Inflammatory macrophage treated with lipopolysaccharide for 4 hours (primary cell): ENCODE measurements around the gene PSMA3.

Experiments used
- DNase-seq: peaks from one replicate; pipeline ENCODE4 v3.0.0-alpha.2; 2020

The PSMA3 gene

GRCh38 chr14:58272588-58273372, 28.1 kb downstream of the PSMA3 start:
- no peak for DNase-seq

- no peak for DNase-seq
Observed at GRCh38 chr14:58274881-58275280, 30.2 kb downstream of the PSMA3 start.

GRCh38 chr14:58275527-58276190, 31.0 kb downstream of the PSMA3 start:
- no peak for DNase-seq

GRCh38 chr14:58276208-58276607, 31.6 kb downstream of the PSMA3 start:
- no peak for DNase-seq

- no peak for DNase-seq
Observed at GRCh38 chr14:58278177-58278576, 33.5 kb downstream of the PSMA3 start.

- DNase-seq, result peak; percentile 96
Observed at GRCh38 chr14:58280954-58281787, 36.5 kb downstream of the PSMA3 start.

- DNase-seq, result peak; percentile 18
Observed at GRCh38 chr14:58281969-58282368, 37.3 kb downstream of the PSMA3 start.

GRCh38 chr14:58282925-58283593, 38.4 kb downstream of the PSMA3 start:
- DNase-seq, result peak; percentile 18

GRCh38 chr14:58283730-58284129, 39.1 kb downstream of the PSMA3 start:
- no peak for DNase-seq

- DNase-seq, result no peak
Observed at GRCh38 chr14:58285132-58285531, 40.5 kb downstream of the PSMA3 start.

GRCh38 chr14:58287607-58288042, 43.0 kb downstream of the PSMA3 start:
- no peak for DNase-seq

GRCh38 chr14:58288106-58288792, 43.6 kb downstream of the PSMA3 start:
- peak; percentile 13 for DNase-seq

GRCh38 chr14:58291646-58292045, 47.0 kb downstream of the PSMA3 start:
- no peak for DNase-seq

- DNase-seq, result no peak
Observed at GRCh38 chr14:58292187-58292586, 47.5 kb downstream of the PSMA3 start.

- DNase-seq, result no peak
Observed at GRCh38 chr14:58294201-58294600, 49.6 kb downstream of the PSMA3 start.

GRCh38 chr14:58296726-58297125, 52.1 kb downstream of the PSMA3 start:
- peak; percentile 12 for DNase-seq

- DNase-seq, result peak; percentile 81
Observed at GRCh38 chr14:58297412-58297761, 52.7 kb downstream of the PSMA3 start.

- peak; percentile 100 for DNase-seq
Observed at GRCh38 chr14:58297762-58298476, 53.3 kb downstream of the PSMA3 start.

GRCh38 chr14:58298477-58299400, 54.1 kb downstream of the PSMA3 start, which contains the start of gene ARID4A:
Gene ARID4A, plus strand, starts transcription at chr14:58298555. Its CDS starts 1,300 bp downstream, at chr14:58299855.
- peak; percentile 37 for DNase-seq
